Transverse colon (tissue), 4 donors: ENCODE results near the gene ZNF688. TPM values are rescaled to one million over a fixed set of nuclear protein-coding genes. Genes with fewer than 3 reads are reported as not detected.
"Not testable (repeated sequence)": the region's sequence is repeated elsewhere in the genome, so short reads cannot be mapped to it uniquely, and the experiment has no call there.

Experiments
- DNase-seq: peaks from one replicate; pipeline ENCODE4 v3.0.0-alpha.2; 2019
- H3K27ac ChIP-seq, 4 donors: fragments of 200-600 bp; sonication (generic); 2 replicates each; pipeline ENCODE4 v1.5.1; 2016 to 2018; ENCODE audit warnings: inconsistent platforms in 4 of 4
- H3K27me3 ChIP-seq: fragments of 200-600 bp; sonication (generic); 2 replicates; pipeline ENCODE4 v1.5.1; 2017; ENCODE audit warnings: inconsistent platforms
- H3K36me3 ChIP-seq, 4 donors: fragments of 200-600 bp; sonication (generic); 2 replicates each; pipeline ENCODE4 v1.5.1; 2017 to 2019; ENCODE audit warnings: inconsistent platforms in 4 of 4
- H3K4me1 ChIP-seq, 4 donors: fragments of 200-600 bp; sonication (generic); 2 replicates each; pipeline ENCODE4 v1.5.1; 2017 to 2020; ENCODE audit warnings: inconsistent platforms in 4 of 4
- H3K4me3 ChIP-seq, 4 donors: fragments of 200-600 bp; sonication (generic); 1 replicate in 1 of 4; 2 replicates in 3 of 4; pipeline versions ENCODE4 v1.5.1 to v1.6.1; 2017 to 2019; ENCODE audit warnings: inconsistent platforms in 4 of 4
- H3K9me3 ChIP-seq, 2 donors: fragments of 200-600 bp; sonication (generic); 2 replicates each; pipeline ENCODE4 v1.5.1; 2017 to 2019; ENCODE audit warnings: inconsistent platforms in 2 of 2
- EP300 ChIP-seq: sonication (generic); formaldehyde crosslinking; IDR thresholded peaks from one replicate; pipeline ENCODE4 v1.6.1; 2017; ENCODE audit warnings: antibody characterized with exemption, low read depth
- POLR2A ChIP-seq: fragments of 450-650 bp; IDR thresholded peaks from one replicate; pipeline ENCODE4 v1.6.1; 2016; ENCODE audit warnings: antibody characterized with exemption, mild to moderate bottlenecking, moderate library complexity
- POLR2AphosphoS5 ChIP-seq, 3 donors: sonication (generic); formaldehyde crosslinking; IDR thresholded peaks; one replicate each; pipeline ENCODE4 v1.6.1; 2016; ENCODE audit warnings: antibody characterized with exemption in 3 of 3
- WGBS, 2 donors: methylation state at CpG; one replicate each; pipeline ENCODE4 v1.1.5; 2018; ENCODE audit warnings: low coverage in 1 of 2; 5-methylcytosine and 5-hydroxymethylcytosine counted together
- in situ Hi-C, 4 donors: fragments of 200-750 bp; cut with MboI; loops; one replicate each; pipeline versions ENCODE4 v1.15.0 to v1.15.1; 2017; ENCODE audit warnings: low sequenced_read_pairs in 3 of 4, low pct_ligation_motif_present in 1 of 4, low pct_unique_long_range_greater_than_20kb in 1 of 4
- intact Hi-C: fragments of 100-400 bp; cut with DNase I; formaldehyde crosslinking; loops from one replicate; pipeline ENCODE4 v1.15.1; 2023; ENCODE audit warnings: low total_unique reads
- total RNA-seq, 4 donors: library from RNA; depleted of rRNA; stranded (reverse); fragments of >200 nt; gene quantifications; one replicate each; pipeline ENCODE4 v1.1.0, GENCODE V29; 2016
- TF ChIP-seq, protein P1 (sequence below), 5 experiments: fragments of 200-600 bp in 3 of 5; fragments of 450-650 bp in 2 of 5; sonication (generic) in 3 of 5; IDR thresholded peaks; 1 replicate in 2 of 5; 2 replicates in 3 of 5; pipeline ENCODE4 v1.5.1; 2016 to 2017; ENCODE audit warnings: antibody characterized with exemption in 5 of 5, inconsistent platforms in 3 of 5, mild to moderate bottlenecking in 2 of 5, moderate library complexity in 1 of 5

Gene ZNF688
- total RNA-seq, 4 donors from 2014 or later: 22.9 to 64.3 (median 43.5) TPM

GRCh38 chr16:30541502-30542329 lies 29.8 kb downstream of the ZNF688 start:
- peak overlapping the region in 1 of 4 donors; percentile 17 for H3K4me3 ChIP-seq
- H3K27ac ChIP-seq: peak overlapping the region; percentile 76 to 83 (median 80)

GRCh38 chr16:30540916-30541464 lies 30.5 kb downstream of the ZNF688 start:
- WGBS, 2 donors: 25 to 46% methylated on average over 1 to 9 of the region's 9 CpGs
- H3K36me3 ChIP-seq, in situ Hi-C loops, DNase-seq, intact Hi-C loops, H3K4me3 ChIP-seq, H3K9me3 ChIP-seq, H3K27me3 ChIP-seq: not testable (repeated sequence)
- Histone ChIP-seq H3K4me1 (peaks cover 2 to 33% (median 23%) of the 10 kb centered on the region in 4 donors), H3K27ac (peak overlapping the region; percentile 76 to 83 (median 80))

More at GRCh38 chr16:30541502-30542329, 29.8 kb downstream of the ZNF688 start:
- intact Hi-C loops: no loop called here
- 39 to 57% methylated on average over 10 of the region's 10 CpGs for WGBS, 2 donors
- Histone ChIP-seq H3K36me3 (no peaks in the 10 kb centered on the region), H3K27me3 (no peaks in the 10 kb centered on the region), H3K9me3 (no peaks in the 10 kb centered on the region), H3K4me1 (peaks cover 0 to 25% (median 17%) of the 10 kb centered on the region in 4 donors)
- in situ Hi-C loops: no loop called here
- peak; percentile 69 for DNase-seq
- peak in 1 of 3 donors; percentile 23 for TF ChIP-seq POLR2AphosphoS5 (IDR thresholded peaks at IDR 0.05)
- TF ChIP-seq EP300: no peak

- H3K36me3 ChIP-seq, DNase-seq, H3K4me3 ChIP-seq, H3K27me3 ChIP-seq, H3K9me3 ChIP-seq, intact Hi-C loops, in situ Hi-C loops: not testable (repeated sequence)
- peak overlapping the region in 3 of 4 donors; percentile 48 to 83 (median 77) for H3K27ac ChIP-seq
- 45 to 87% methylated on average over 4 to 13 of the region's 13 CpGs for WGBS, 2 donors
- peaks cover 5 to 40% (median 31%) of the 10 kb centered on the region in 4 donors for H3K4me1 ChIP-seq
Measured at GRCh38 chr16:30539986-30540526, 31.5 kb downstream of the ZNF688 start.

DNA sequence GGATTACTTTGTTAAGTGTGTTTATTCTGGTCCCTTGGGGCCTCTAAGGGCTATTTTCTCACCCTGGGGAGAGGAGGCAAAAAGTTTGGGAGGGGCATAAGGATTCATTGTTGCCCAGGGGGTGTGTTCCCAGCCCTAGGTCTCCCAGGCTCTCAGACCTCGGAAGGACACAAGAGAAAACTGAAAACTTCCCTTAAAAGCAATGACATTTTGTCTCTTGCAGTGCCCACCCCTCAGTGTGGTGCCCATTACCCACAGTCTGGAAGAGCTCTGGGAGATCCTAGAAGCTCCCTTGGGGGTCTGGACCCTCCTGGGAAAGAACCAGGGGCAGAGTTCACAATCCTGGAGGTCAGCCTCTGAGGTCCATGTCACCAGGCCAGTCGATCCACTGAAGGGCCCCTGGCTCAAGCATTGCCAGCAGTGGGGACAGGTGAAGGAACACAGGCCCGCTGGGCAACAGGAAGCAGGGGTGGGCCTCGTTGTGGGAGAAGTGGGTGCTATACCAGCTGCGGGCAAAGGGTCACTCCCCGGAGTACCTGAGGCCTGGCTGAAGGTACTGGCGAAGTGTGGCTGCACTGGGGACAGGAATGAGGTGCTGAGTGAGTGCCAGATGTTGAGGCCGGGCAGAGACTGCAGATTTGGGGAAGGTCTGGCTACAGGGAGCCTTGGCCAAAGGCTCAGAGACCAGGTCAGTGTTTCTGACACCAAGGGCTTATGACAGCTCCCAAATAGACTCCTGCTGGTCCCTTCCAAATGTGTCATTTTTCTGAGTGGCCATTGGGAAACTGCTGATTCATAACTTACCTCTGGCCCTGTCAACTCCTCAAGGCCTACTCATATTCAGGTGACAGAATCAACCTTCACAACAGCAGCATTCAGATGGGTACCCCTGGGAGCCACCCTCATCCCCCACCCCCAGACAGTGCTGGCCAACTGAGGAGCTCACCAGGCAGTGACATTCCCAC lies 32.2 kb downstream of the ZNF688 start:
- no peak for DNase-seq
- peaks cover 5 to 40% (median 32%) of the 10 kb centered on the region in 4 donors for H3K4me1 ChIP-seq
- H3K4me3 ChIP-seq: no peak overlapping the region
- no peak for TF ChIP-seq EP300
- no peak for TF ChIP-seq POLR2AphosphoS5 (IDR thresholded peaks at IDR 0.05)
- no peak for TF ChIP-seq POLR2A
- TF ChIP-seq, protein P1, sequence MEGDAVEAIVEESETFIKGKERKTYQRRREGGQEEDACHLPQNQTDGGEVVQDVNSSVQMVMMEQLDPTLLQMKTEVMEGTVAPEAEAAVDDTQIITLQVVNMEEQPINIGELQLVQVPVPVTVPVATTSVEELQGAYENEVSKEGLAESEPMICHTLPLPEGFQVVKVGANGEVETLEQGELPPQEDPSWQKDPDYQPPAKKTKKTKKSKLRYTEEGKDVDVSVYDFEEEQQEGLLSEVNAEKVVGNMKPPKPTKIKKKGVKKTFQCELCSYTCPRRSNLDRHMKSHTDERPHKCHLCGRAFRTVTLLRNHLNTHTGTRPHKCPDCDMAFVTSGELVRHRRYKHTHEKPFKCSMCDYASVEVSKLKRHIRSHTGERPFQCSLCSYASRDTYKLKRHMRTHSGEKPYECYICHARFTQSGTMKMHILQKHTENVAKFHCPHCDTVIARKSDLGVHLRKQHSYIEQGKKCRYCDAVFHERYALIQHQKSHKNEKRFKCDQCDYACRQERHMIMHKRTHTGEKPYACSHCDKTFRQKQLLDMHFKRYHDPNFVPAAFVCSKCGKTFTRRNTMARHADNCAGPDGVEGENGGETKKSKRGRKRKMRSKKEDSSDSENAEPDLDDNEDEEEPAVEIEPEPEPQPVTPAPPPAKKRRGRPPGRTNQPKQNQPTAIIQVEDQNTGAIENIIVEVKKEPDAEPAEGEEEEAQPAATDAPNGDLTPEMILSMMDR (IDR thresholded peaks at IDR 0.05): no peak
- H3K36me3 ChIP-seq: no peaks in the 10 kb centered on the region
- no peaks in the 10 kb centered on the region for H3K27me3 ChIP-seq
- H3K9me3 ChIP-seq: no peaks in the 10 kb centered on the region
- 73% methylated on average over 8 of the region's 8 CpGs; no CpG with 5 or more reads in 1 of the 2 donors for WGBS, 2 donors
- intact Hi-C loops (no loop called here), in situ Hi-C loops (no loop called here)
- peak overlapping the region in 2 of 4 donors; percentile 48 to 77 for H3K27ac ChIP-seq

DNA sequence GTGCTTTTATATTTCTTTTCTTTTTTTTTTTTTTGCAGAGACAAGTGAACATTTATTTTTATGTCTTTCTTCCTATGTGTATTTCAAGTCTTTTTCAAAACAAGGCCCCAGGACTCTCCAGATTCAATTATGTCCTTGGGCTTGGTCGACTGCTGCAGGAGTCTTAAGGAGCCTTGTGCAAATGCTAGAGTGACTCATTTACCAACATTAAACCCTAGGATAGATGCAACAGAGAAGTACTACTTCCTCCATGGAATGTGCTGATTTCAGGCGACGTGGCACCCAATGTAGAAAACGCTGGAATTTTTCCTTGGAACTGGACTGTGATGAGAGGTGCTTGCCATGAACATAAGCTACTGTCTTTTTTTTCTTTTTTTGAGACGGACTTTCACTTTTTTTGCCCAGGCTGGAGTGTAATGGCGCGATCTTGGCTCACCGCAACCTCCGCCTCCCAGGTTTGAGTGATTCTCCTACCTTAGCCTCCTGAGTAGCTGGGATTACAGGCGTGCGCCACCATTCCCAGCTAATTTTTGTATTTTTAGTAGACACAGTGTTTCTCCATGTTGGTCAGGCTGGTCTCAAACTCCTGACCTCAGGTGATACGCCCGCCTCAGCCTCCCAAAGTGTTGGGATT lies 35.0 kb downstream of the ZNF688 start:
- H3K4me3 ChIP-seq: peak overlapping the region in 1 of 4 donors; percentile 65
- H3K36me3 ChIP-seq, H3K9me3 ChIP-seq, intact Hi-C loops, H3K27me3 ChIP-seq, DNase-seq, in situ Hi-C loops: not testable (repeated sequence)
- peak overlapping the region; percentile 93 to 96 (median 95) for H3K27ac ChIP-seq
- WGBS, 2 donors: 88 to 90% methylated on average over 13 of the region's 13 CpGs
- H3K4me1 ChIP-seq: peaks cover 9 to 41% (median 35%) of the 10 kb centered on the region in 4 donors
